Trophoblast cell (in vitro differentiated cells and primary cell): ENCODE measurements around the gene CNMD.

Source experiments
- DNase-seq, 2 donors: peaks; one replicate each; pipeline ENCODE4 v3.0.0-alpha.2; 2016
- H2AFZ ChIP-seq: 2 replicates; pipeline ENCODE4 v1.6.1; 2013; ENCODE audit warnings: low read length, moderate library complexity, mild to moderate bottlenecking; ENCODE audit not compliant: insufficient read depth, poor library complexity
- H2AK5ac ChIP-seq: 2 replicates; pipeline ENCODE4 v1.6.1; 2013; ENCODE audit warnings: mild to moderate bottlenecking, low read length
- H2BK120ac ChIP-seq: 2 replicates; pipeline ENCODE4 v1.6.1; 2013; ENCODE audit warnings: low read length, mild to moderate bottlenecking, moderate library complexity; ENCODE audit not compliant: insufficient read depth, poor library complexity
- H2BK12ac ChIP-seq: 2 replicates; pipeline ENCODE4 v1.6.1; 2013; ENCODE audit warnings: mild to moderate bottlenecking, low read length, moderate library complexity
- H2BK5ac ChIP-seq: 2 replicates; pipeline ENCODE4 v1.6.1; 2013; ENCODE audit warnings: low read length, low read depth, moderate library complexity, mild to moderate bottlenecking; ENCODE audit not compliant: poor library complexity
- H3K14ac ChIP-seq: 2 replicates; pipeline ENCODE4 v1.6.1; 2013; ENCODE audit warnings: mild to moderate bottlenecking, low read length
- H3K18ac ChIP-seq: 2 replicates; pipeline ENCODE4 v1.6.1; 2013; ENCODE audit warnings: mild to moderate bottlenecking, low read length
- H3K23ac ChIP-seq: 2 replicates; pipeline ENCODE4 v1.6.1; 2013; ENCODE audit warnings: low read length
- H3K27ac ChIP-seq: 2 replicates; pipeline ENCODE4 v1.5.1; 2013; ENCODE audit warnings: low read depth, mild to moderate bottlenecking, inconsistent platforms, low read length, moderate library complexity
- H3K27me3 ChIP-seq: 2 replicates; pipeline ENCODE4 v1.6.1; 2013; ENCODE audit warnings: inconsistent platforms, mild to moderate bottlenecking, low read length, moderate library complexity; ENCODE audit not compliant: insufficient read depth
- H3K36me3 ChIP-seq, 2 experiments: 1 replicate in 1 of 2; 2 replicates in 1 of 2; pipeline ENCODE4 v1.6.1; 2013; ENCODE audit warnings: low read length in 2 of 2, mild to moderate bottlenecking in 2 of 2, moderate library complexity in 1 of 2; ENCODE audit not compliant: insufficient read depth in 2 of 2, control insufficient read depth in 1 of 2
- H3K4ac ChIP-seq: 2 replicates; pipeline ENCODE4 v1.6.1; 2013; ENCODE audit warnings: low read depth, mild to moderate bottlenecking, low read length, moderate library complexity
- H3K4me1 ChIP-seq, 2 experiments: 1 replicate in 1 of 2; 2 replicates in 1 of 2; pipeline ENCODE4 v1.6.1; 2013; ENCODE audit warnings: low read length in 2 of 2, mild to moderate bottlenecking in 2 of 2, moderate library complexity in 1 of 2; ENCODE audit not compliant: insufficient read depth in 2 of 2, control insufficient read depth in 1 of 2
- H3K4me2 ChIP-seq: 2 replicates; pipeline ENCODE4 v1.6.1; 2013; ENCODE audit warnings: inconsistent platforms, mild to moderate bottlenecking, low read length, moderate library complexity
- H3K4me3 ChIP-seq: 2 replicates; pipeline ENCODE4 v1.5.1; 2013; ENCODE audit warnings: mild to moderate bottlenecking, low read depth, low read length, inconsistent platforms
- H3K79me1 ChIP-seq: one replicate; pipeline ENCODE4 v1.6.1; 2013; ENCODE audit warnings: low read length
- H3K79me2 ChIP-seq: 2 replicates; pipeline ENCODE4 v1.6.1; 2013; ENCODE audit warnings: low read length, mild to moderate bottlenecking; ENCODE audit not compliant: control insufficient read depth, insufficient read depth, poor library complexity
- H3K9ac ChIP-seq: 2 replicates; pipeline ENCODE4 v1.6.1; 2013; ENCODE audit warnings: mild to moderate bottlenecking, low read length
- H3K9me3 ChIP-seq: 2 replicates; pipeline ENCODE4 v1.6.1; 2013; ENCODE audit warnings: low read depth, mild to moderate bottlenecking, control low read depth, inconsistent platforms, low read length; ENCODE audit not compliant: insufficient read depth
- H4K12ac ChIP-seq: 2 replicates; pipeline ENCODE4 v1.6.1; 2013; ENCODE audit warnings: low read depth, mild to moderate bottlenecking, low read length, moderate library complexity
- H4K8ac ChIP-seq: 2 replicates; pipeline ENCODE4 v1.6.1; 2013; ENCODE audit warnings: low read depth, mild to moderate bottlenecking, low read length, moderate library complexity
- H4K91ac ChIP-seq: one replicate; pipeline ENCODE4 v1.6.1; 2013; ENCODE audit warnings: low read depth, mild to moderate bottlenecking, low read length, moderate library complexity
- WGBS: extraction: QIAGEN DNeasy Blood & Tissue Kit; methylation state at CpG from one replicate; pipeline ENCODE4 v1.1.7; 2013; ENCODE audit warnings: missing lambda C conversion rate; ENCODE audit not compliant: insufficient read length, insufficient coverage; ENCODE audit errors: extremely low coverage; 5-methylcytosine and 5-hydroxymethylcytosine counted together

Gene CNMD

GRCh38 chr13:52703482-52703881 is 36.1 kb downstream of the CNMD start:
- no CpG with 5 or more reads among the region's 6 CpGs for WGBS
- H2AFZ ChIP-seq: no peak overlapping the region

GRCh38 chr13:52701728-52702465 is 37.7 kb downstream of the CNMD start:
- H3K27me3 ChIP-seq: no peaks in the 10 kb centered on the region
- H4K8ac ChIP-seq: no peak overlapping the region
- H3K23ac ChIP-seq: no peak overlapping the region
- no peak overlapping the region for H4K12ac ChIP-seq
- H3K14ac ChIP-seq: no peak overlapping the region
- no peak overlapping the region for H2BK5ac ChIP-seq
- H3K36me3 ChIP-seq: peaks cover 0 to 2% of the 10 kb centered on the region in 2 experiments
- H3K4me2 ChIP-seq: no peak overlapping the region
- no peak overlapping the region for H3K4ac ChIP-seq
- H4K91ac ChIP-seq: no peak overlapping the region
- no peak overlapping the region for H2BK120ac ChIP-seq
- H2AK5ac ChIP-seq: no peak overlapping the region
- H3K18ac ChIP-seq: no peak overlapping the region
- H3K9ac ChIP-seq: no peak overlapping the region
- DNase-seq: no peak
- no CpG with 5 or more reads among the region's 6 CpGs for WGBS
- H3K79me2 ChIP-seq: no peaks in the 10 kb centered on the region
- no peak overlapping the region for H2BK12ac ChIP-seq
- H2AFZ ChIP-seq: no peak overlapping the region
- no peaks in the 10 kb centered on the region for H3K79me1 ChIP-seq
- H3K9me3 ChIP-seq: no peaks in the 10 kb centered on the region
- H3K4me1 ChIP-seq: no peaks in the 10 kb centered on the region
- no peak overlapping the region for H3K27ac ChIP-seq
- H3K4me3 ChIP-seq: no peak overlapping the region

More at GRCh38 chr13:52703482-52703881, 36.1 kb downstream of the CNMD start:
- H3K27ac ChIP-seq: no peak overlapping the region
- DNase-seq: no peak
- no peak overlapping the region for H3K14ac ChIP-seq
- H3K4me3 ChIP-seq: no peak overlapping the region
- H3K79me2 ChIP-seq: no peaks in the 10 kb centered on the region
- H3K9me3 ChIP-seq: no peaks in the 10 kb centered on the region
- no peak overlapping the region for H4K8ac ChIP-seq
- no peak overlapping the region for H4K12ac ChIP-seq
- H3K36me3 ChIP-seq: no peaks in the 10 kb centered on the region
- H3K27me3 ChIP-seq: no peaks in the 10 kb centered on the region
- H3K4me2 ChIP-seq: no peak overlapping the region
- no peak overlapping the region for H4K91ac ChIP-seq
- no peak overlapping the region for H3K4ac ChIP-seq
- H3K79me1 ChIP-seq: no peaks in the 10 kb centered on the region
- no peak overlapping the region for H3K9ac ChIP-seq
- no peak overlapping the region for H2AK5ac ChIP-seq
- no peak overlapping the region for H2BK12ac ChIP-seq
- H3K23ac ChIP-seq: no peak overlapping the region
- peak overlapping the region; percentile 56 for H2BK5ac ChIP-seq
- no peaks in the 10 kb centered on the region for H3K4me1 ChIP-seq
- H3K18ac ChIP-seq: no peak overlapping the region
- H2BK120ac ChIP-seq: no peak overlapping the region

- H3K18ac ChIP-seq: no peak overlapping the region
- H3K4me1 ChIP-seq: no peaks in the 10 kb centered on the region
- no peak overlapping the region for H3K4me2 ChIP-seq
- H3K36me3 ChIP-seq: peaks cover 0 to 2% of the 10 kb centered on the region in 2 experiments
- no peaks in the 10 kb centered on the region for H3K27me3 ChIP-seq
- H3K4me3 ChIP-seq: no peak overlapping the region
- H3K79me2 ChIP-seq: no peaks in the 10 kb centered on the region
- no peak overlapping the region for H4K91ac ChIP-seq
- no peak overlapping the region for H2BK12ac ChIP-seq
- WGBS: no CpG with 5 or more reads among the region's 5 CpGs
- H2BK5ac ChIP-seq: no peak overlapping the region
- H2AK5ac ChIP-seq: no peak overlapping the region
- H3K23ac ChIP-seq: no peak overlapping the region
- no peak overlapping the region for H3K27ac ChIP-seq
- H3K4ac ChIP-seq: no peak overlapping the region
- no peak overlapping the region for H4K8ac ChIP-seq
- H3K9ac ChIP-seq: no peak overlapping the region
- no peaks in the 10 kb centered on the region for H3K9me3 ChIP-seq
- no peak for DNase-seq
- H3K79me1 ChIP-seq: no peaks in the 10 kb centered on the region
- H2BK120ac ChIP-seq: no peak overlapping the region
- H2AFZ ChIP-seq: no peak overlapping the region
- H4K12ac ChIP-seq: no peak overlapping the region
- no peak overlapping the region for H3K14ac ChIP-seq
Measured at GRCh38 chr13:52696566-52696965, 43.1 kb downstream of the CNMD start.

- no peak overlapping the region for H3K18ac ChIP-seq
- H3K9me3 ChIP-seq: no peaks in the 10 kb centered on the region
- no peaks in the 10 kb centered on the region for H3K79me2 ChIP-seq
- WGBS: no CpG with 5 or more reads among the region's 3 CpGs
- H3K4me1 ChIP-seq: no peaks in the 10 kb centered on the region
- H2BK5ac ChIP-seq: no peak overlapping the region
- no peak overlapping the region for H3K9ac ChIP-seq
- H3K27me3 ChIP-seq: no peaks in the 10 kb centered on the region
- no peak overlapping the region for H4K12ac ChIP-seq
- no peak overlapping the region for H2BK120ac ChIP-seq
- no peak overlapping the region for H4K8ac ChIP-seq
- H3K79me1 ChIP-seq: no peaks in the 10 kb centered on the region
- H3K4me2 ChIP-seq: no peak overlapping the region
- H3K4me3 ChIP-seq: no peak overlapping the region
- H2BK12ac ChIP-seq: no peak overlapping the region
- H2AK5ac ChIP-seq: no peak overlapping the region
- H3K23ac ChIP-seq: no peak overlapping the region
- H3K14ac ChIP-seq: no peak overlapping the region
- no peak overlapping the region for H2AFZ ChIP-seq
- H3K27ac ChIP-seq: no peak overlapping the region
- H3K4ac ChIP-seq: no peak overlapping the region
- H4K91ac ChIP-seq: no peak overlapping the region
- peaks cover 0 to 4% of the 10 kb centered on the region in 2 experiments for H3K36me3 ChIP-seq
- no peak for DNase-seq
Measured at GRCh38 chr13:52695856-52696255, 43.8 kb downstream of the CNMD start.
